PC-9 (cell line): ENCODE data around the gene ANAPC4. TPM values are rescaled to one million over a fixed set of nuclear protein-coding genes. Genes with fewer than 3 reads are reported as not detected.

Experiments
- BruUV-seq: library from RNA; stranded (reverse); fragments of 400-500 nt; replicated peaks from 2 replicates; lab custom pipeline; 2021; lab: Mats Ljungman, UMichigan
- CTCF ChIA-PET: fragments of 300-600 bp; sonication (Branson Sonifier 250); formaldehyde crosslinking; loops from one replicate; lab custom pipeline; 2022; ENCODE audit warnings: antibody characterized with exemption; lab: Charles Lee
- POLR2A ChIA-PET: fragments of 300-600 bp; sonication (Branson Sonifier 250); formaldehyde crosslinking; loops from one replicate; lab custom pipeline; 2022; ENCODE audit warnings: antibody characterized with exemption; ENCODE audit not compliant: unreplicated experiment; lab: Charles Lee
- DNase-seq, 2 experiments: peaks; one replicate each; pipeline versions ENCODE4 v3.0.0 to v3.0.0-alpha.2; 2015 to 2022; ENCODE audit warnings: mixed read lengths in 1 of 2
- H2AFZ ChIP-seq: fragments of 200-600 bp; sonication (generic); 2 replicates; pipeline ENCODE4 v1.8.1; 2017; ENCODE audit warnings: antibody characterized with exemption
- H3F3A ChIP-seq: fragments of 200-600 bp; sonication (generic); 2 replicates; pipeline ENCODE4 v1.8.1; 2017; ENCODE audit warnings: antibody characterized with exemption, mild to moderate bottlenecking, low read depth; ENCODE audit not compliant: insufficient read depth
- H3K27ac ChIP-seq: fragments of 200-600 bp; sonication (generic); 2 replicates; pipeline ENCODE4 v1.6.1; 2016; ENCODE audit warnings: mixed run types
- H3K27me3 ChIP-seq: fragments of 200-600 bp; sonication (generic); 2 replicates; pipeline ENCODE4 v1.6.1; 2016; ENCODE audit warnings: low read depth, mixed run types; ENCODE audit not compliant: insufficient read depth
- H3K36me3 ChIP-seq: fragments of 200-600 bp; sonication (generic); 2 replicates; pipeline ENCODE4 v1.6.1; 2016; ENCODE audit warnings: low read depth, mixed run types
- H3K4me1 ChIP-seq: fragments of 200-600 bp; sonication (generic); replicated peaks from 2 replicates; pipeline ENCODE4 v1.6.1; 2016; ENCODE audit warnings: mixed run types; ENCODE audit not compliant: insufficient read depth
- H3K4me2 ChIP-seq: fragments of 200-600 bp; sonication (generic); 2 replicates; pipeline ENCODE4 v1.6.1; 2017; ENCODE audit warnings: mixed run types
- H3K4me3 ChIP-seq: fragments of 200-600 bp; sonication (generic); 2 replicates; pipeline ENCODE4 v1.6.1; 2016; ENCODE audit warnings: mixed run types
- H3K79me2 ChIP-seq: fragments of 200-600 bp; sonication (generic); 2 replicates; pipeline ENCODE4 v1.6.1; 2017; ENCODE audit warnings: low read depth, mixed run types
- H3K9me2 ChIP-seq: fragments of 200-600 bp; sonication (generic); 2 replicates; pipeline ENCODE4 v1.8.1; 2017; ENCODE audit warnings: mild to moderate bottlenecking; ENCODE audit not compliant: insufficient read depth
- H3K9me3 ChIP-seq: fragments of 200-600 bp; sonication (generic); 2 replicates; pipeline ENCODE4 v1.8.1; 2016; ENCODE audit warnings: low read depth; ENCODE audit not compliant: insufficient read depth
- H4K20me1 ChIP-seq: fragments of 200-600 bp; sonication (generic); 2 replicates; pipeline ENCODE4 v1.8.1; 2017; ENCODE audit not compliant: insufficient read depth
- CTCF ChIP-seq: fragments of 200-600 bp; sonication (generic); conservative IDR thresholded peaks from 2 replicates; pipeline ENCODE4 v1.6.1; 2017; ENCODE audit warnings: mixed run types, antibody characterized with exemption, mild to moderate bottlenecking, moderate library complexity
- EZH2 ChIP-seq: fragments of 200-600 bp; sonication (generic); IDR thresholded peaks from 2 replicates; pipeline ENCODE4 v1.8.0; 2017; ENCODE audit warnings: antibody characterized with exemption, low read depth
- intact Hi-C: fragments of 100-400 bp; cut with micrococcal nuclease; formaldehyde crosslinking; loops from one replicate; pipeline ENCODE4 v1.10.0; 2022; ENCODE audit not compliant: unreplicated experiment
- total RNA-seq: library from RNA; stranded (reverse); gene quantifications from 2 replicates; pipeline ENCODE4 v1.2.3, GENCODE V29; 2021

Gene ANAPC4
- total RNA-seq, 1 experiment from 2014 or later: 25.8 TPM

GRCh38 chr4:25399510-25399909 lies 22.4 kb downstream of the ANAPC4 start:
- CTCF ChIA-PET: no interaction called here
- no TSS peak for BruUV-seq

GRCh38 chr4:25401066-25401465 lies 24.0 kb downstream of the ANAPC4 start:
- POLR2A ChIA-PET: no interaction called here
- no peaks in the 10 kb centered on the region for H3K9me3 ChIP-seq
- H3K9me2 ChIP-seq: no peaks in the 10 kb centered on the region
- no peak overlapping the region; the same call in 1 of the 2 replicates for H3K4me2 ChIP-seq
- BruUV-seq: no TSS peak
- H3K79me2 ChIP-seq: no peaks in the 10 kb centered on the region
- no peaks in the 10 kb centered on the region for H3K4me1 ChIP-seq
- TF ChIP-seq CTCF (no peak), EZH2 (no peak)
- no peak overlapping the region for H3K27ac ChIP-seq
- intact Hi-C loops: no loop called here
- no peaks in the 10 kb centered on the region for H3K27me3 ChIP-seq
- H4K20me1 ChIP-seq: no peaks in the 10 kb centered on the region
- DNase-seq: peak in 1 of 2 experiments; percentile 49
- H3F3A ChIP-seq: peaks cover 3% of the 10 kb centered on the region; the same call in 1 of the 2 replicates
- no peak overlapping the region for H2AFZ ChIP-seq
- CTCF ChIA-PET: no interaction called here
- peaks cover 18% of the 10 kb centered on the region for H3K36me3 ChIP-seq
- no peak overlapping the region for H3K4me3 ChIP-seq

More at GRCh38 chr4:25399510-25399909, 22.4 kb downstream of the ANAPC4 start:
- intact Hi-C loops: no loop called here
- no peaks in the 10 kb centered on the region for H3K9me2 ChIP-seq
- H4K20me1 ChIP-seq: no peaks in the 10 kb centered on the region
- no peak overlapping the region for H3K4me3 ChIP-seq
- H3K79me2 ChIP-seq: no peaks in the 10 kb centered on the region
- TF ChIP-seq EZH2: no peak
- no peak for TF ChIP-seq CTCF
- H3K36me3 ChIP-seq: peaks cover 18% of the 10 kb centered on the region
- peaks cover 3% of the 10 kb centered on the region; the same call in 1 of the 2 replicates for H3F3A ChIP-seq
- no peaks in the 10 kb centered on the region for H3K4me1 ChIP-seq
- POLR2A ChIA-PET: no interaction called here
- no peak overlapping the region for H3K4me2 ChIP-seq
- no peaks in the 10 kb centered on the region for H3K27me3 ChIP-seq
- H2AFZ ChIP-seq: no peak overlapping the region
- DNase-seq: no peak
- no peaks in the 10 kb centered on the region for H3K9me3 ChIP-seq
- no peak overlapping the region for H3K27ac ChIP-seq

- DNase-seq: no peak
- H2AFZ ChIP-seq: no peak overlapping the region
- no peak overlapping the region for H3K4me3 ChIP-seq
- H3F3A ChIP-seq: peaks cover 3% of the 10 kb centered on the region; the same call in 1 of the 2 replicates
- no peak overlapping the region for H3K27ac ChIP-seq
- H3K9me2 ChIP-seq: no peaks in the 10 kb centered on the region
- H3K9me3 ChIP-seq: no peaks in the 10 kb centered on the region
- no peak overlapping the region for H3K4me2 ChIP-seq
- intact Hi-C loops: no loop called here
- BruUV-seq: no TSS peak
- H3K36me3 ChIP-seq: 0 out of 2 replicates have a peak, but pooled peaks cover 3% of the 10 kb centered on the region
- H4K20me1 ChIP-seq: no peaks in the 10 kb centered on the region
- TF ChIP-seq CTCF (no peak), EZH2 (no peak)
- H3K27me3 ChIP-seq: no peaks in the 10 kb centered on the region
- H3K79me2 ChIP-seq: no peaks in the 10 kb centered on the region
- ChIA-PET POLR2A (no interaction called here), CTCF (no interaction called here)
- no peaks in the 10 kb centered on the region for H3K4me1 ChIP-seq
Measured at GRCh38 chr4:25402521-25402920, 25.5 kb downstream of the ANAPC4 start.
